Progenitor cell of endocrine pancreas (in vitro differentiated cells): ENCODE results near the gene WDR18. TPM values are rescaled to one million over a fixed set of nuclear protein-coding genes. Genes with fewer than 3 reads are reported as not detected.

Experiments used
- DNase-seq: peaks from one replicate; pipeline ENCODE4 v3.0.0; 2021; ENCODE audit warnings: low spot score; ENCODE audit not compliant: unreplicated experiment
- H3K27ac Mint-ChIP-seq: 2 replicates; pipeline ENCODE4 v1.8.0; 2021; ENCODE audit warnings: mild to moderate bottlenecking, moderate library complexity, mixed read lengths
- H3K27me3 Mint-ChIP-seq: 2 replicates; pipeline ENCODE4 v1.8.0; 2021; ENCODE audit warnings: mixed read lengths
- H3K36me3 Mint-ChIP-seq: 2 replicates; pipeline ENCODE4 v1.8.0; 2022; ENCODE audit warnings: mixed read lengths; ENCODE audit not compliant: insufficient read depth
- H3K4me1 Mint-ChIP-seq: 2 replicates; pipeline ENCODE4 v1.8.0; 2021; ENCODE audit warnings: low read depth, mixed read lengths
- H3K4me3 Mint-ChIP-seq: 2 replicates; pipeline ENCODE4 v1.8.0; 2021; ENCODE audit warnings: low read depth, mild to moderate bottlenecking, moderate library complexity, mixed read lengths
- H3K9me3 Mint-ChIP-seq: 2 replicates; pipeline ENCODE4 v1.8.0; 2021; ENCODE audit warnings: low read depth, mixed read lengths
- CTCF ChIP-seq: fragments of 200-600 bp; sonication (generic); IDR thresholded peaks from one replicate; pipeline ENCODE4 v1.5.0; 2021; ENCODE audit warnings: antibody characterized with exemption, mild to moderate bottlenecking; ENCODE audit not compliant: unreplicated experiment
- total RNA-seq: library from RNA; stranded (reverse); gene quantifications from 2 replicates; pipeline ENCODE4 v1.2.1, GENCODE V29; 2021

The WDR18 gene
- total RNA-seq, 1 donor from 2014 or later: 72.3 TPM

GRCh38 chr19:1014161-1015060, 30.3 kb downstream of the WDR18 start:
- Mint-ChIP-seq H3K27me3 (no peaks in the 10 kb centered on the region), H3K9me3 (no peaks in the 10 kb centered on the region), H3K27ac (no peak overlapping the region), H3K4me3 (no peak overlapping the region), H3K36me3 (no peaks in the 10 kb centered on the region), H3K4me1 (peaks cover 10% of the 10 kb centered on the region)
- DNase-seq: no peak
- no peak for TF ChIP-seq CTCF

DNA sequence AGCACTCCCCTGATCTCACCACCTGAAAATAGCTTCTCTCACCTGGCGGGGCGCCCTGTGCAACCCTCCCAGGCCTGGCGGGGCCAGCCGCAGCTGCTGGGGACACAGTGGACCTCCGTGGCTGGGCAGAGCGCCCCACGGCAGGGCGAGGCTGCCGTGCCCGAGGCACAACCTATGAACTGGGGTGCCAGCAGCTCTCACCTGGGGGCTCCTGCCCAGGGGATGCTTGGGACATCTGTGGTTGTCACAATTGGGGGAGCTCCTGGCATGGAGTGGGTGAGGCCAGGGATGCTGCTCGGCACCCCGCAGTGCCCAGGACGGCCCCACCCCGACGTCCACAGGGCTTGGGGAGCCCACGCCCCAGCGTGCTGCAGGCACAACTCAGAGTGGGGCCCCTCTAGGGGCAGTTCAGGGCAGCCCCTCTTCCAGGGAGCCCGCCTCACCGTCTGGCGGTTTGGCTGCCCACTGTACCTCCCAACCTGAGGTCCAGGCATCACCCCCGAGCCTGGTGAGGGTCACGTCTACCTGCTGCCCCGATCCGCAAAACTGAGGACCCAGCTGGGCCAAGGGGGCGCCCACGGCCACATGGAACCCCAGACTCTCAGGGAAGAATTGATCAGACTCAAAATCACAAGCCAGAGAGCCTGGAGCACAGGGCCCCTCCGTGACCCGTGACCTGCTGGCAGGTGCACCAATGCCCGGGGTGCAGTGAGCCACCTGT, 31.1 kb downstream of the WDR18 start:
- H3K4me3 Mint-ChIP-seq: no peak overlapping the region
- no peak for TF ChIP-seq CTCF
- H3K36me3 Mint-ChIP-seq: no peaks in the 10 kb centered on the region
- DNase-seq: no peak
- H3K27ac Mint-ChIP-seq: no peak overlapping the region
- no peaks in the 10 kb centered on the region for H3K27me3 Mint-ChIP-seq
- no peaks in the 10 kb centered on the region for H3K9me3 Mint-ChIP-seq
- H3K4me1 Mint-ChIP-seq: peaks cover 17% of the 10 kb centered on the region

GRCh38 chr19:1015782-1016646, 31.9 kb downstream of the WDR18 start:
- Mint-ChIP-seq H3K4me3 (no peak overlapping the region), H3K27ac (no peak overlapping the region), H3K9me3 (no peaks in the 10 kb centered on the region), H3K36me3 (no peaks in the 10 kb centered on the region), H3K4me1 (peaks cover 17% of the 10 kb centered on the region), H3K27me3 (no peaks in the 10 kb centered on the region)
- TF ChIP-seq CTCF: no peak
- no peak for DNase-seq

DNA sequence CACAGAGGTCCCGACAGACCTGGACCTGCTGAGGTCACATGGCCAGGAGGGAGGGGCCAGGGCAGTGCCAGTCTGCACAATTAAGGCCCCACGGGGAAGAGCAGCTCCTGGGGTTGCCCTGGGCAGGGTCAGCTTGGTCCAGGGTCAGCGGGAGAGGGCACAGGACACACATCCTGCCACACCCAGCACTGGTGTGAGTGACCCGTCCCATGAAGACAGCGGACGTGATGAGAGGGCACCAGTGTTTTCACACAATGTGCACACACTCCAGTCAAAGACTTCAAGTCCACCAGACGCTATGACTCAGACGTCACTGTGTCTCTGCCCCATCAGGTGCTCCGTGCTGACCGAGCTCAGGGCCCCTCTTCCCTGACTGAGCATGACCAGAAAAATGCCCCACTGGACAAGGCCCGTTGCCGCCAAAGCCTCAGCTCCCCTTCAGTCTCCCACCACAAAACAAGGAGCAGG, 32.5 kb downstream of the WDR18 start:
- Mint-ChIP-seq H3K36me3 (no peaks in the 10 kb centered on the region), H3K27ac (peak overlapping the region; percentile 62), H3K4me3 (peak overlapping the region; percentile 35), H3K4me1 (peaks cover 17% of the 10 kb centered on the region), H3K9me3 (no peaks in the 10 kb centered on the region), H3K27me3 (no peaks in the 10 kb centered on the region)
- no peak for DNase-seq
- TF ChIP-seq CTCF: no peak
